Gastrocnemius medialis (tissue), 4 donors: Measurements from ENCODE around the gene EDNRB.

Experiments
- CTCF ChIP-seq, 5 experiments: fragments of 450-650 bp in 3 of 5; fragments of 200-600 bp in 2 of 5; sonication (generic) in 2 of 5; IDR thresholded peaks in 4 of 5; conservative IDR thresholded peaks in 1 of 5; 1 replicate in 4 of 5; 2 replicates in 1 of 5; pipeline ENCODE4 v1.5.1; 2016 to 2019; ENCODE audit warnings: antibody characterized with exemption in 5 of 5, mild to moderate bottlenecking in 3 of 5, moderate library complexity in 3 of 5
- POLR2A ChIP-seq, 2 donors: fragments of 450-650 bp; IDR thresholded peaks; one replicate each; pipeline ENCODE4 v1.6.1; 2017; ENCODE audit warnings: antibody characterized with exemption in 2 of 2, mild to moderate bottlenecking in 2 of 2, moderate library complexity in 2 of 2

- TF ChIP-seq CTCF (IDR thresholded peaks at IDR 0.05 in 4 of 5, conservative IDR thresholded peaks at IDR 0.05 in 1 of 5), result no peak
- TF ChIP-seq POLR2A (IDR thresholded peaks at IDR 0.05), result no peak
Measured at GRCh38 chr13:77919921-77920294, 1.3 kb upstream of the EDNRB start.
